NCI-H1105 treated with DMSO at 0.1 percent for 48 hours (cell line): ENCODE measurements around the gene DYNLT5.
"Not testable (repeated sequence)": the region's sequence is repeated elsewhere in the genome, so short reads cannot be mapped to it uniquely, and the experiment has no call there.

Source experiments
- DNase-seq: peaks from one replicate; lab custom pipeline; 2025; lab: John Stamatoyannopoulos, UW

The DYNLT5 gene

DNA sequence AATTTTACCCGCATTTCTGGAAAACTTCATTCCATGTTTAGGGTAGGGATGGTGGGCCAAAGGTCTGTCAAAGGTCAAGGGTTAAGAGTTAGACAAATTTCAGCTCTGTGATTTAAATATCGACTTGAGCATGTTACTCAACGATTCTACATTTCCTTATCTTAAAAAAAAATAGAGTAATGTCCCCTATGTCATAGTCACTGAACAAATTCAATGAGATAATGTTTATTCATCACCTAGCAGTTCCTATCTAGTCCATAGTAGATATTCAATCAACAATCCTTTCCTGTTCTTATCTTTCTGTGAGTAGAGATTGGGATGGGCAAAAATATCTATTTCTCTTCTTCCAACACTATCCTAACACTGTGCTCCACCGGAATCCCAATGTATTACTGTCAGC, 1.1 kb upstream of the DYNLT5 start:
- DNase-seq = no peak

- DNase-seq = no peak
Measured at GRCh38 chr1:66752671-66753371, 562 bp downstream of the DYNLT5 start.

DNA sequence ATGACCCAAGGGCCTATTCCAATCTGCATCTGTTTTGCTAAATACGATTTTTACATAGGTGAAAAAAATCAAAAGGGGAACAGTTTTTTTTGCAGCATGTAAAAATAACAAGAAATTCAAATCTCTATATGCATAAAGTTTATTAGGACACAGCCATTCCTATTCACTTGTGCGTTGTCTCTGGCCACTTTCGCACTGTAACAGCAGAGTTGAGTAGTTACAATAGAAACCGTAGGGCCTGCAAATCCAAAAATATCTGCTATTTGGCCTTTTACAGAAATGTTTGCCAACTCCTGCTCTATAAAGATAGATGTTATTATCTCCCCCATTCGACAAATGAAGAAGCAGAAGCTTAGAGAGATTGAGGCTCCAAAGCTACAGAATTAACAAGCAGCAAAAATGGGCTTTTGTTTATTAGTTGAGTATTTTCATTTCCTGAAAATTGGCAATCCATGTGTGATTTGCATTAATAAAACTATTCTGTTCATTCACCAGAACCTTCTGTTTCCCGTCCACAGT, 5.5 kb downstream of the DYNLT5 start:
- DNase-seq = no peak

GRCh38 chr1:66758241-66758755, 6.0 kb downstream of the DYNLT5 start:
- peak; percentile 13 for DNase-seq

- no peak for DNase-seq
Measured at GRCh38 chr1:66760506-66760905, 8.2 kb downstream of the DYNLT5 start.

GRCh38 chr1:66761221-66761620, 9.0 kb downstream of the DYNLT5 start:
- no peak for DNase-seq

GRCh38 chr1:66764994-66765578, 12.8 kb downstream of the DYNLT5 start:
- peak; percentile 72 for DNase-seq

GRCh38 chr1:66767626-66768025, 15.4 kb downstream of the DYNLT5 start:
- no peak for DNase-seq

DNA sequence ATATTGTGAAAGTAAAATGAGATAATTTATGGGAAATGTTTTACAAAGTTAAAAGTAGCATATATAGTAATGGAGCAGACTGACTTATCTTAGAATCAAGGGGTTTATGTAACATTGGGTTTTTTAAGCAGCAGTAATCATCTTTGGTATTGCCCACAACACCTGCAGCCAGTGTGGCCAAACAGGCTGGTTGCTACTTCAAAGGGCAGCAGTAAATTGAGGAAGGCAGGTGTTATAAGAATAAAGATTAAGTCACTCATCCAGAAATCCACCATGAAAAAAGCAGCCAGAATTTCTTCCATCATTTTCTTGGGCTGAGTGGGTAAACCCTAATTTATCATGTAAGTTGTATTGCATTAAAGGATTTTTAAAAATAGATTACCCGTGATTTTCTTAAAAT, 16.7 kb downstream of the DYNLT5 start:
- DNase-seq = peak; percentile 20

DNA sequence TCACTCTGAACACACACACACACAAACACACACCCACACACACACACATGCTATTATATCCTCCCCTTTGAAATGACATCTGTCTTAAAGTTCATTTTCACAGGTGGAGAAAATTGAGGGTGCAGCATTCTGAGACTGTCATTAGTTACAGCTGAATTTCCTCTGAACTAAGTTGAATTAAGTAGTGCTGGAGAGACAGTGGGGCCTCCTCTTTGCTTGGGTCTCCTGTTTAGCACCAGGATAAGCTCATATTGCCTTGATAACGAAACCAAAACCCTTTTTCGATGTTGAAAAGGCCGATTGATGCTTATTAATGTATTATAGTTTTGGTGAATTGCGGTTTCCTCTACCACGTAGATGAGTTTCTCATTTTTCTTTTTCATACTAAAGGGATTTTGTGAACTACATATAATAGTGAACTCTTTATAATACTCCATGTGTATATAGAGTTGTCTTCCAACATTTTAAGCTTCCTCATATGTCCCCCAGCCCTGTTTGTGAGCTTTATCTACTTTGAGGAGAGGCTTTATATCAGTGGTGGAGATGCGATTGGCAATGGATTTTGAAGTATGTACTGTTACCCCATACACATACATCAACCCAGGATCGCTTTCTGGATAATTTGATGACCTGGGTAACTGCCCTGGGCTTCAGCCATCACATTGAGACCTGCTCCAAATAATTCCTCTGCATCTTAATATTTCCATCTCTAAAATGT, 17.4 kb downstream of the DYNLT5 start:
- no peak for DNase-seq

GRCh38 chr1:66770240-66770639, 18.0 kb downstream of the DYNLT5 start:
- no peak for DNase-seq

DNA sequence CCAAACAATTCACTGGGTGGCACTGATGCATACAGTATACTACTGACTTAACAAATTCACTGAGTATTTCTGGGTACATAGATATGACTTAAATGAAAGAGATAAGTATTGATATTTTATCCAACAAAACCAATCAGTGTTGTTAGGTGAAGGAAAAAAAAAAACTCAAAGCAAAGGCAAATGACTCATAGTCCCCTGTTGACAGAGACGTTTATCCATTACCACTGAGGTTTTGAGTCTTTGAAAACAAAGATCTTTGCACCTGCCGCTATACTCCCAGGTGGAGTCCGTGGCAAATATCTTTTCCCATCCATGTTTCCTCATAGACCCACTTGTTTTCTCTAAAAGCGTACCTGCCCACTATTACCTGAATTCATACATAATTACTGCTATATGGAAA, 18.4 kb downstream of the DYNLT5 start:
- peak; percentile 29 for DNase-seq

DNA sequence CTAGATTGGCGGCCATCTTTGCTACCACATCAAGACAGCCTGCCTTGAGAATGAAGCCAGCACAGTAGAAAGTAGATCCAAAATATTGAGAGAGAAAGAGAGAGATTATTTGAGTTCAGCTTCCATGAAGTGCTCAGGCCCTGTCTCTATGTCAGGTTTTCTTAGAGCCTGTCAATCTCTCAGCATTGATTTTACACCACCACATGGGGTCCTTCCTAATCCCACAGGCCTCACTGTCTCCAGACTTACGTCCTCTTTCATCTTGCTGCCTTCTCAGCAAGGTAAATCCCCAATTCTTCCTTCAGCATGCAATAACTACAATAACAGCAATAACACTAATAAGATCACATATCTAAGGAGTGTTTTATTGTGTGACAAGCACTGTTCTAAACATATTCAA, 21.0 kb downstream of the DYNLT5 start:
- DNase-seq = no peak

GRCh38 chr1:66774438-66774837, 22.2 kb downstream of the DYNLT5 start:
- no peak for DNase-seq

GRCh38 chr1:66775646-66776045, 23.4 kb downstream of the DYNLT5 start:
- no peak for DNase-seq

DNA sequence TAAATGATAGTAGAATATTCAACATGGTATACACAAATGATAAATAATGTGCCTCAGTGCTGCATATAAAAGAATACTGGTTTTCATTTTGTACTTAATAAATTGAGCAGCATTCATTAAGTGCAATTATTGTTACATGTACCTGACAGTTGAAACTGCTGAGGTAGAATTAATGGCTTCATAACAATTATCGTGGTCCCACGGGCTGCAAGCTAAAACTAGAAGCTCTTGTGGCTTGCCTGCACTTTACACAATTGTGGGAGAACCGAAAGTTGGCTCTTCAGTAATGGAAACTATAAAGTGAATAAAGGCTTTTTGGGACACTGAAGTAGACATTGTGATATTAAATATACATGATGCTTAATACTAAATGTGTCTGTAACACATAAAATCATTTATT, 25.6 kb downstream of the DYNLT5 start:
- peak; percentile 98 for DNase-seq

GRCh38 chr1:66778266-66778665, 26.0 kb downstream of the DYNLT5 start:
- DNase-seq = peak; percentile 96

- DNase-seq = peak; percentile 37
Measured at GRCh38 chr1:66778969-66779368, 26.7 kb downstream of the DYNLT5 start.

GRCh38 chr1:66779475-66780078, 27.3 kb downstream of the DYNLT5 start:
- DNase-seq = no peak

DNA sequence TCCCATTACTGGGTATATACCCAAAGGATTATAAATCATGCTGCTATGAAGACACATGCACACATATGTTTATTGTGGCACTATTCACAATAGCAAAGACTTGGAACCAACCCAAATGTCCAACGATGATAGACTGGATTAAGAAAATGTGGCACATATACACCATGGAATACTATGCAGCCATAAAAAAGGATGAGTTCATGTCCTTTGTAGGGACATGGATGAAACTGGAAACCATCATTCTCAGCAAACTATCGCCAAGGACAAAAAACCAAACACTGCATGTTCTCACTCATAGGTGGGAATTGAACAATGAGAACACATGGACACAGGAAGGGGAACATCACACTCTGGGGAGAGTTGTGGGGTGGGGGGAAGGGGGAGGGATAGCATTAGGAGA, 33.5 kb downstream of the DYNLT5 start:
- not testable (repeated sequence) for DNase-seq

GRCh38 chr1:66787641-66788040, 35.4 kb downstream of the DYNLT5 start:
- no peak for DNase-seq

DNA sequence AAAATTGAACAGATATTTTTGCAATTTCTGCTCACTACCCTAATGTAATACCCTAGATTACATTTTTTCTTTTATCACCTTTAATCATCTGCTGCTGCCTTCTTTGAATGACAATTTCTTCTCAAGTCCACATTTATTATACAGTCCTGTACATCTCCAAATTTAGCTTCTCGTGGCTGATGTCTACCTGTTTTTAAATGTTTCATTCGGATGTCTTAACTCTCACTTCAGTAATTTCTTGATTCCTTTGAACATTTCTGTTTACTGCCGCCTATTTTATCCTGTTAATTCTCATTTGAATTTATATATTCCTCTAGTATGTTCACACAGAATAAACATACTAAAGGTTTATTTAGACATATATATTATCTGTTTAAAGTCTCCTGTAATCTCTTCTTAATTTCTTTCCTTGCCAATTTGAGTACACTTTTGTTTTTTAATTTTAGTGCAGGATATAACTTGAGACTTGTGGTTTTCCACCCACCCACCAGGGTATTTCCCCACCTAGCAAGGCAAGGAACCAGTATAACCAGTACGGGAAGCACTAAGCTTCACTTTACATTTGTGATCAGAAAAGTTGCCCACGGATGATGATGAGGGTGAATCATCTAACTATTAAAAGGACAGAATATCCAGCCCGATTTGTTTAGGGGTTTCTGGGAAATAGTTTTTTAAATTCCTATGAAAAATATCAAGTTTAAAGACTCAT, 36.1 kb downstream of the DYNLT5 start:
- no peak for DNase-seq
